IgD-negative memory B cell (primary cell): Measurements from ENCODE around the gene CAMK1G. TPM values are rescaled to one million over a fixed set of nuclear protein-coding genes. Genes with fewer than 3 reads are reported as not detected.

Source experiments
- H3K27ac Mint-ChIP-seq, 3 donors: one replicate each; pipeline ENCODE4 v1.8.0; 2020 to 2022; ENCODE audit warnings: mild to moderate bottlenecking in 3 of 3, mixed read lengths in 3 of 3, moderate library complexity in 1 of 3
- H3K27me3 Mint-ChIP-seq: one replicate; pipeline ENCODE4 v1.8.0; 2021; ENCODE audit warnings: mixed read lengths
- H3K36me3 Mint-ChIP-seq: one replicate; pipeline ENCODE4 v1.8.0; 2020; ENCODE audit warnings: mild to moderate bottlenecking, mixed read lengths
- H3K4me1 Mint-ChIP-seq, 3 donors: one replicate each; pipeline ENCODE4 v1.8.0; 2020 to 2022; ENCODE audit warnings: mixed read lengths in 3 of 3, mild to moderate bottlenecking in 1 of 3
- H3K4me3 Mint-ChIP-seq, 4 donors: one replicate each; pipeline ENCODE4 v1.8.0; 2020 to 2022; ENCODE audit warnings: mild to moderate bottlenecking in 4 of 4, mixed read lengths in 4 of 4, moderate library complexity in 3 of 4
- H3K9me3 Mint-ChIP-seq, 3 donors: one replicate each; pipeline ENCODE4 v1.8.0; 2020 to 2021; ENCODE audit warnings: mixed read lengths in 3 of 3, mild to moderate bottlenecking in 1 of 3
- polyA plus RNA-seq: library from polyadenylated mRNA; unstranded; fragments of 300-500 nt; fragmentation: Illumina TruSeq; gene quantifications from one replicate; pipeline ENCODE4 v1.2.3, GENCODE V29; 2021

Gene CAMK1G
- polyA plus RNA-seq, 1 donor from 2014 or later, result not detected

DNA sequence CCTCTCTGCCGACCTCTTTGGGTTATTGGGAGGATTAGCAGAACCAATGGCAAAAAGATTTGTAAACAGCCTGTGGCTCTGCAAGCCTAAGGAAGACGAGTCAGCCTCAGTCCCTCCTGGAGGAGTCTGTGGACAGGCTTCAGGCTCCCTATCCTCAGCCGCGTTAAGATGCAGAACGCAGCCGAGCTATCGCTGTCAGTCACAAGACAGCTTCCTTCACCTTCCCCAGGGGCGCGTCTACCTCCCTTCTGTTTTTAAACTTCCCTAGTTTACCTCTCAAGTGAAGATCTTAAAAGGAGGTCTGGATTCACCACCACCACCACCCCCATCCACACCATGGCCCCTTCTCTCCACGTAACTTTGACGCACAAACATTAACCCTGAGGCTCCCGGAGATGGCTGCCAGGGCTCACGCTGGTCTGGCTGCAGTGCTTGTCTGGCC, 738 bp downstream of the CAMK1G start:
- Mint-ChIP-seq H3K27me3 (peaks cover 11% of the 10 kb centered on the region), H3K4me3 (no peak overlapping the region), H3K4me1 (no peaks in the 10 kb centered on the region), H3K9me3 (no peaks in the 10 kb centered on the region), H3K27ac (no peak overlapping the region), H3K36me3 (no peaks in the 10 kb centered on the region)

DNA sequence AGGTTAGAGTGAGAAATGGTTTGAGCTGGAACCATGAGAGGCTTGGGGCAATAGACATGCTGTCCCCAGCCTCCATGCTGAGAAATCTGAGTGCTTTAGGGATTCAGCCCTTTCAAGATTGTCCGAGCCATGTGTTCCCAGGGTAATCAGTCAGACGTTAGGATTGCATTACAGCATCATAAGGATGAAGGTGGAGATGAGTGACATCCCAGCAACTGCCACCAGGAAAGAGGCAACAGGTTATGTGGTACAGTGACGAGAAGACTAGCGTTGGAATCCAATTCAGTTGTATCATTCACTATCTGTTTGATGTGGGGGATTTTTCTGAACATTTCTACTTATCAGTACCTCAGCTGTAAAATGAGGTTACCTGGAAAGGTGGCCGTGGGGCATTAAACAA, 1.7 kb downstream of the CAMK1G start:
- no peak overlapping the region for H3K4me3 Mint-ChIP-seq
- H3K9me3 Mint-ChIP-seq, result no peaks in the 10 kb centered on the region
- no peaks in the 10 kb centered on the region for H3K36me3 Mint-ChIP-seq
- H3K4me1 Mint-ChIP-seq, result no peaks in the 10 kb centered on the region
- peaks cover 14% of the 10 kb centered on the region for H3K27me3 Mint-ChIP-seq
- H3K27ac Mint-ChIP-seq, result no peak overlapping the region

DNA sequence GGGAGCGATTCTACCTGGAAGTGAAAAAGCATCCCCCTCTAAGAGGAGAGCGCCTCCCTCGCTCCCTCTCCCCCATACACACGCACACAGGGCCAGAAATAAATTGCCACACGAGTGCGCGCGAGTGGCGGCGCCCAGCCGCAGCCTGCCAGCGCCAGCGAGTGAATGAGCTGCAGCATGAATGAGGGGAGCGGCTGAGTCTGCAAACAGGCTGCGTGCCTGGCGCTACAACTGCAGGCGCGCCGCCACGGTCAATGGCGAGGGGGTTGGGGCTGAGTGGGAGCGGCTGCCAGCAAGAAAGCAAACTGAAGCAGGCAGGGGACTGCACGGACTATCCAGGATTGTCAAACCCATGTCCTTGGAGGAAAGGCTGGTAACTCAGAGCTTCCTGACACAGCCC, 2.2 kb downstream of the CAMK1G start:
- Mint-ChIP-seq H3K9me3 (no peaks in the 10 kb centered on the region), H3K36me3 (no peaks in the 10 kb centered on the region), H3K4me3 (peak overlapping the region in 1 of 4 donors; percentile 11), H3K27ac (no peak overlapping the region), H3K4me1 (no peaks in the 10 kb centered on the region), H3K27me3 (peaks cover 14% of the 10 kb centered on the region)

DNA sequence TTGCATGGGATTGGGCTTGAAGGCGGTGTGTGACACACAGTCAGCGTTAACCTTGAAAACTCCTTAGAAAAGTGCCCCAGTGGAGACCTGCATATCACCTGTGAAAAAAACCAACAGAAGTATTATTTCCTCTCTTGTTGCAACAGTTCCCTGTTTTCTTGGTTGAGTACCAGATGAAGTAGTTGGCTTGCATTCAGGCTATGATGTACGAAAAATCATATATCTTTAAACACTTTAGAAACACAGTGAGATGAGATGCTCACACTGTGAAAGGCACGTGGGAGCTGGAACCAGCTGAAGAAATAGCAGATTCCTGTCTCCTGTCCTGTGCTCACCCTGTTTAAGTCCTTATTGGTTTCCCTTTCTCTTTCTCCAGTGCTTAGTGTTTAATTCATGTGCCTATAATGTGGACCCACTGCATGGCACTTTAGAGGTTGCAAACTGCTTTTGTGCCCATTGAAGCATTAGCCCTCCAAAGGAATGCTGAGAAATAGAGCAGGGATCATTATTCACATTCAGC, 2.8 kb downstream of the CAMK1G start:
- Mint-ChIP-seq H3K27me3 (peaks cover 14% of the 10 kb centered on the region), H3K4me1 (no peaks in the 10 kb centered on the region), H3K9me3 (no peaks in the 10 kb centered on the region), H3K27ac (no peak overlapping the region), H3K4me3 (no peak overlapping the region), H3K36me3 (no peaks in the 10 kb centered on the region)

DNA sequence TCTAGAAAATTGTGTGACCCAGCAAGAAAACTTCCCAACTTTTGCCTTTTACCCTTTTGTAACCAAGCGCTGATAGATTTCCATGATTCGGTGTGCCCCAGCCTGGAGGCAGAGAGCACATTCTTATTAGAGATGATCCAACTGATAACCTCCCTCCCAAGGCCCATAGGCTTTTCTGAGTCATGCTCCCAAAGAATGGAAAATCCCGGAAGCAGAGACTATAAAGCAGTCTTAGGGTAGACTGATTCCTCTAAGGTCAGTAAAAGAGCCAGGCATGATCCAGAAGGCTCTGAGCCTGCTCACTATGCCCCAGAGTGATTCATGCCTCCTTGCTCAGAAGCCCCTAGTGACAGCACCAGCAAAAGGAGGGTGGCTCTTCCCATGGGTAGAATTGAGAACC, 4.3 kb downstream of the CAMK1G start:
- Mint-ChIP-seq H3K9me3 (no peaks in the 10 kb centered on the region), H3K4me3 (no peak overlapping the region), H3K27ac (no peak overlapping the region), H3K4me1 (no peaks in the 10 kb centered on the region), H3K36me3 (no peaks in the 10 kb centered on the region), H3K27me3 (peaks cover 18% of the 10 kb centered on the region)

DNA sequence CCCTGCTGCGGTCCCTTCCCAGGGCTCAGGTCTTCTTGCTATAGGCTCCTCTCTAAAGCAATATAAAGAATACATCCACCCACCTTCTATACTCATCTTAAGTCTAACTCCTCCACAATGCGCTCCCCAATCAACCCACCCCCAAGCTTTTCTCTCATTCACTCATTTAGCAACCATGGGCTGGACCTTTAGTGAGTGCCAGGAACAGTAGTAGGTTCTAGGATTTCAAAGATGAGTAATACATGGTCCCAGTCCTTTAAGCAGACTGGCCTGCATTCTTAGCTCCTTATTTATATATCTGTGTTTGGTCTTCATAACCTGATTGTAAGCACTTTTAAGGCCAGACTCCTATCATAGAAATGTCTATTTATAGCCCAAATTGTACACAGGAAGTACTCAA, 5.9 kb downstream of the CAMK1G start:
- no peak overlapping the region for H3K4me3 Mint-ChIP-seq
- H3K27ac Mint-ChIP-seq, result no peak overlapping the region
- H3K27me3 Mint-ChIP-seq, result peaks cover 23% of the 10 kb centered on the region
- no peaks in the 10 kb centered on the region for H3K4me1 Mint-ChIP-seq
- H3K36me3 Mint-ChIP-seq, result no peaks in the 10 kb centered on the region
- no peaks in the 10 kb centered on the region for H3K9me3 Mint-ChIP-seq

DNA sequence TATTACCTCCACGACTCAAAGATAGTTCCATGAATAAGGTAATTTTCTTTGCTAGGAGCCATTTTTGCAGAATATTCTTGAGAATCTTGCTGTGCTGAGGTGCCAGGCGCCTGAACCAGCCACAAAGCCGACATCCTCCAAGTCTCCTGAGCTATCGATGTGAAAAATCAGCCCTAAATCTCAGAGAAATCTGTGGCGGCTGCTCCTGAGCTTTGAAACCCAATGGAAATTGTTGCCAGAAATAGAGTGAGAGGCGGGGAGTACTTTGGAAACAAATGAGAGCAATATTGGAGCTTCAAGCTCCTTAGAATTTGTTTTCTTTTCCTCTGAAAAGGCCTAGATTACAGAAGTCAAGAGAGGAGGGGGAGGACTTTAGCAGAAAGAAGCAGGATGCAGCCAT, 6.3 kb downstream of the CAMK1G start:
- no peak overlapping the region for H3K27ac Mint-ChIP-seq
- H3K4me1 Mint-ChIP-seq, result no peaks in the 10 kb centered on the region
- H3K27me3 Mint-ChIP-seq, result peaks cover 23% of the 10 kb centered on the region
- H3K9me3 Mint-ChIP-seq, result no peaks in the 10 kb centered on the region
- no peak overlapping the region for H3K4me3 Mint-ChIP-seq
- H3K36me3 Mint-ChIP-seq, result no peaks in the 10 kb centered on the region

DNA sequence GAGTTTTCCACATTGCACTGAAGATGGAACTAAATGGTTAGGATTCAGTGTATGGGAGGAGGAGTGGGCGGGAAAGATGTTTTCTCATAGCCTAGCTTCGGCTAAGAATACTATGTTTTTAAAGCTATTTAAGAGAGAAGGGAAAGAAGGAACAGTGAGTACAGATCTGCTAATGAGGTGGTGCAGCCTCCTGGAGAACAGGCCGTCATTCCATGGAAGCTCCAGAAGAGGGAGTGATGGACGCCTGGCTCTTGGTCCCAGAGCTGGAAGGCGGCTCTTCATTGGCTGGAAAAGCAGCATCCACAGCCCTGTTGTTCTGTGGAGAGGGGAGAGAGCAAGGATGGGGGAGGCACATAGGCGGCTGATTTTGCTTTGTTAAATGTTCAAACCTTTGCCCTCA, 6.9 kb downstream of the CAMK1G start:
- Mint-ChIP-seq H3K4me3 (no peak overlapping the region), H3K27me3 (peaks cover 23% of the 10 kb centered on the region), H3K27ac (no peak overlapping the region), H3K9me3 (no peaks in the 10 kb centered on the region), H3K36me3 (no peaks in the 10 kb centered on the region), H3K4me1 (no peaks in the 10 kb centered on the region)

DNA sequence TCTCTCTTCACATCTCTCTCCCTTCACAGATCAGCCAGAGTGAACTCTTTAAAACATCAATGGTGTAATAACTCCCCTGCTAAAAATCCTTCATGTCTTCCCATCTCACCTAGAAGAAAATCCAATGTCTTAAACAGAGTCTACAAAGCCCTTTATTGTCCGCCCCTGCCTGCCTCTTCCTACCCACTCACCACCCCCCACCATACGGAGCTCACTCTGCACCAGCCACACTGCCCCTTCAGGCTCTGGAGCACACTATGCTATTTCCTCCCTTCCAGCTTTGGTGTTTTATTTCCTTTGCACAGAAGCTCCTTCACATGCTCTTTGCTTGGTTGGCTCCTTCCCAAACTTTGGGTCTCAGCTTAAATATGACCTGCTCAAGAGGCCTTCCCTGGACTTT, 10.2 kb downstream of the CAMK1G start:
- peaks cover 20% of the 10 kb centered on the region for H3K27me3 Mint-ChIP-seq
- H3K27ac Mint-ChIP-seq, result no peak overlapping the region
- no peaks in the 10 kb centered on the region for H3K4me1 Mint-ChIP-seq

DNA sequence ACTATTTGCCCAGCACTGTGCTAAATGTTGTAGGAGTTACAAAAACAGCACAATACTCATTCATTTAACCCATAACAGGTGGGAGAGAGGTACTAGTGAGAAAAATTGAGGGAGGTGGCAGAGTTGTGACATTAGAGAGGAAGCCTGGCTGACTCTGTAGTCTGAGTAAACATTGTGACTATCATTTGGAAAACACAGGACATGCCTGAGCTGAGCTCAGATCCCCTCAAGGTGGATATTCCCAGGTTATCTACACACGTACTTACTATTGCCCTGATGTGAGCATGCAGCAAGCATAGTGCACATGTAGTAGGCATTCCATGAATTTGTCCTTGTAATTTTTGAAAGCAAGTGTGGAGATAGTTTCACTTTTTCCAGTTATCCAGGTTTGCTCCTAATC, 10.9 kb downstream of the CAMK1G start:
- Mint-ChIP-seq H3K27ac (no peak overlapping the region), H3K4me1 (no peaks in the 10 kb centered on the region), H3K27me3 (peaks cover 22% of the 10 kb centered on the region), H3K9me3 (no peaks in the 10 kb centered on the region), H3K36me3 (no peaks in the 10 kb centered on the region), H3K4me3 (no peak overlapping the region)

More for the DNA sequence above, 10.2 kb downstream of the CAMK1G start:
- no peak overlapping the region for H3K4me3 Mint-ChIP-seq
- no peaks in the 10 kb centered on the region for H3K36me3 Mint-ChIP-seq
- H3K9me3 Mint-ChIP-seq, result no peaks in the 10 kb centered on the region

DNA sequence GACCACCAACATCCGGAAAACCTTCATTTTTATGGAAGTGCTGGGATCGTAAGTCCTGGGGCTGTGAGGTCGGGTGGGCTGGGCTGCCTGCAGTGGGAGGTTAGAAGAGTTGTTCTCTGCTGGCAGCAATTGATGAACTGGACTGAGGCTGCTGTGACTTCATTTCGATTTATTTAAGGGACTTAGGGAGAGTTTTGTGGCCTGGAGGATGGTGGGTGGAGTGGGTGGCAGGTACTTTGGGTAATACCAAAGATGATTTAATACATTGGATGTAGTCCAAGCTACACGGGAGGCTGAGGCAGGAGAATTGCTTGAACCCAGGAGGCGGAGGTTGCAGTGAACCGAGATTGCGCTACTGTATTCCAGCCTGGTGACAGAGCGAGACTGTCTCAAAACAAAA, 11.5 kb downstream of the CAMK1G start:
- Mint-ChIP-seq H3K9me3 (no peaks in the 10 kb centered on the region), H3K4me1 (no peaks in the 10 kb centered on the region), H3K27me3 (peaks cover 19% of the 10 kb centered on the region), H3K4me3 (peak overlapping the region in 1 of 4 donors; percentile 23), H3K36me3 (no peaks in the 10 kb centered on the region), H3K27ac (no peak overlapping the region)

DNA sequence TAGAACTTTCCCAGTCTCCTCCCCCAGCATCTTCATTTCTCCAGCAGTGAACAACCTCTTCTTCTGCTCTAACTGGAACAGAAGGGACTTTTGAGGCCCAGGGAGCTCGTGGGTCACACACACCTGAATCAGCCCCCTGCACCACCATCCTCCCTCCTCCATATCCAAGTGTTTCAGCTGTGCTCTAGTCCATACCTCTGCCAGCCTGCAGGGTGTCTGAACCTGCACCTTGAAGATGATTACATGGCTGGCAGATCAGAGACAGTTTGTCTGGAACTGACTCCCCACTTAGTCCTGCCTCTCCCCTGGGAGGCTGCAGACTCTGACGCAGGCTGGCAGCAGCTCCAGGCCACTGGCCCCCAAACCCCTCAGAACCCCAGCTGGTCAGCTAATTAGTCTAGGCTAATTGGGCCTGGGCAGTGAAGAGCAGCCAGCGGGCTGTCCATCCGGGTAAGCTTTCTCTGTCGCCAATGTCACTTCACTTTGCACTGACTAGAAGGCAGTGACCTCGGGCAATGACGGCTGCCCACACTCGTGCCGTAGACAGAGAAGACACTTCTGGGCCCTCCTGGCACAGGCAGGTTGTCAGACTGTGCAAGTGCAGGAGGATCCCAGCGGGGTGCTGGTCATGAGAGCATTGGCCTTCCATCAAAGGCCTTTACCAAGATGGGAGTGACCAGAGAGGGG, 12.2 kb downstream of the CAMK1G start:
- no peak overlapping the region for H3K4me3 Mint-ChIP-seq
- no peaks in the 10 kb centered on the region for H3K36me3 Mint-ChIP-seq
- H3K27me3 Mint-ChIP-seq, result peaks cover 20% of the 10 kb centered on the region
- no peak overlapping the region for H3K27ac Mint-ChIP-seq
- no peaks in the 10 kb centered on the region for H3K4me1 Mint-ChIP-seq
- no peaks in the 10 kb centered on the region for H3K9me3 Mint-ChIP-seq

DNA sequence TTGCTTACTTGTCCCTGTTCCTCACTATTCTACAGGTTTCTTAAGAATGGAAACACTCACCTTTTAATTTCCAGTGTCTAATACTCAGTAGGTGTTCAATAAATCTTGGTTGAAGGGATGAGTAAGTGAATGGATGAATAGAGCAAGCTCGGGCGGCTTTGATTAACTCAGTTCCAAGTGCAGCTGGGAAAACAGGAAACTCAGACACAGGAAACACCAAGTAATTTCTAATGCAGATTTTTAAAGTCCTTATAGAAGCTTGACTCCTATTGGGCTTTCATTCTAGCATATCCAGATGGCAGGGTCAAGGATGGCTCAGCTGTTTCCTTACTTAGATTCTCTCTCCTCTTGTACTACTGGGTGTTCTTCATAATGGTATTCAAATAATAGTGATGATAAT, 14.0 kb downstream of the CAMK1G start:
- no peaks in the 10 kb centered on the region for H3K36me3 Mint-ChIP-seq
- no peaks in the 10 kb centered on the region for H3K4me1 Mint-ChIP-seq
- H3K4me3 Mint-ChIP-seq, result no peak overlapping the region
- H3K27me3 Mint-ChIP-seq, result peaks cover 18% of the 10 kb centered on the region
- no peaks in the 10 kb centered on the region for H3K9me3 Mint-ChIP-seq
- no peak overlapping the region for H3K27ac Mint-ChIP-seq

DNA sequence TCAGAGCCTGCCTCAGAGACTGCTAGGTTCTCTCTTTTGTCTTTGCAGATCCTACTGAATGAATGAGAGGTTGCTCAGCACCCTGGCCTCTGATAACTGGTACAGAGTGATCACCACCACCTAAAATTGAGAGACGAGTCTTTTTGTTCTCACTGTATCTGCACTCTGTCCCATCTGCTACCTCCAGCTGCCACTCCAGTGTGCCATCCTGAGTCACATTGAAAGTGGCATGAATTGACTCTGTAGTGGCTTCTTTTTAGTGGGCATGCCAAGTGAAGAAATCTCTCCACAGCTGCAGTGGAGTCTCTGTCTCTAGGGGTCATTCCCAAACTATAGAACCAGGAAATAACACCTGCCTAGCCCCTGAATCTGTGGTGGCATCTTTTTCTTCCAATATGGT, 14.7 kb downstream of the CAMK1G start:
- H3K9me3 Mint-ChIP-seq, result no peaks in the 10 kb centered on the region
- peaks cover 16% of the 10 kb centered on the region for H3K27me3 Mint-ChIP-seq
- H3K4me1 Mint-ChIP-seq, result no peaks in the 10 kb centered on the region
- no peak overlapping the region for H3K27ac Mint-ChIP-seq
- no peak overlapping the region for H3K4me3 Mint-ChIP-seq
- H3K36me3 Mint-ChIP-seq, result no peaks in the 10 kb centered on the region

DNA sequence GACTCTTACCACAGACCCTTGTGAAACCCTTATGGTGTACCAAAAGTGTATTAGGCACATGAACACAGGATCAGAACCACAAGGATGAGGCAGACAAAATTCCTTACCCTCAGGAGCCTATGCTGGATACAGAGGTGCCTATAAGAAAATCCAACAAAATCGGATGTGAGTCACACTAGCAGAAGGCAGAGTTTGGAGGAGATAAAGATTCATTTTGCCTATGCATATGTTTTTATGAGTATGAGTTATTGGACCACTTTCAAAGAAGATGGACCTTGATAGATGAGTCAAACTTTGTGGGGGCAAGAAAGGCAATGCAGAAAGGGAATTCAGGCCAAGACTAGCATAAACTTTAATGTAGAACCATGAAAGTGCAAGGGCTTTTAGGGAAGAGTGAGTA, 17.0 kb downstream of the CAMK1G start:
- H3K36me3 Mint-ChIP-seq, result no peaks in the 10 kb centered on the region
- H3K27ac Mint-ChIP-seq, result no peak overlapping the region
- H3K27me3 Mint-ChIP-seq, result peaks cover 11% of the 10 kb centered on the region
- H3K4me3 Mint-ChIP-seq, result no peak overlapping the region
- no peaks in the 10 kb centered on the region for H3K9me3 Mint-ChIP-seq
- H3K4me1 Mint-ChIP-seq, result no peaks in the 10 kb centered on the region

DNA sequence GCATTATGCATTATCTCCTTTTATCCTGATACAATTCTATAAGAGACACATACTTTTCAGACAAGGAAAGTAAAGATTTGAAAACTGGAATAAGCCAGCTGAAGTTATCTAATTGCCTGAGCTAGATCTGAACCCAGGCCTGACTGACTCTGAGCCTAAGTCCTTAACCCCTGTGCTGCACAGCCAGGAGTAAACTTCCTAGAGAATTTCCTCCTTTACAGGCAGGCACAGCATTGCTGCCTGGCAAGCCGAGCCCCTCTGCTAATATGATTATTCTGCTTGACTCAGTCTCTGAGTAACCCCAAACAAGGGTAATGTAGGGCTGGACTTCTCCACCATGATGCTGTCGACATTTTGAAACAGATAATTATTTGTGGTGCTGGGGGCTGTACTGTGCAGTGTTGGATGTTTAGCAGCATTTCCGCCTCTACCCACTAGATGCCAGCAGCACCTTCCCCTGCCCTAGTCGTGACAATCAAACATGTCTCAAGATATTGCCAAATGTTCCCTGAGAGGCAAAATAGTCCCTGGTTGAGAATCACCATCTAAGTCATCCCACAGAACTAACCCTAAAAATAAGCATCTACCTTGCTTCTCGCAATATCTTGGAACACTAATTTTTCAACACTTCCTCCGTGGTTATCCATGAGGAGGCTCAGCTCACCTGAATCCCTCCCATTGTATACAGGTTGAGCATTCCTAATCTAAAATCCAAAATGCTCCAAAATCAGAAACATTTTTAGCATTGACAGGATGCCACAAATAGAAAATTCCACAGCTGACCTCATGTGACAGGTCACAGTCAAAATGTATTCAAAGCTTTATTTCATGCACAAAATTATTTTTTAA, 18.5 kb downstream of the CAMK1G start:
- no peaks in the 10 kb centered on the region for H3K9me3 Mint-ChIP-seq
- H3K4me3 Mint-ChIP-seq, result no peak overlapping the region
- no peaks in the 10 kb centered on the region for H3K4me1 Mint-ChIP-seq
- H3K27ac Mint-ChIP-seq, result no peak overlapping the region
- H3K36me3 Mint-ChIP-seq, result no peaks in the 10 kb centered on the region
- H3K27me3 Mint-ChIP-seq, result peaks cover 11% of the 10 kb centered on the region
